GM12878 (cell line): ENCODE data around the gene LIX1. TPM values are rescaled to one million over a fixed set of nuclear protein-coding genes. Genes with fewer than 3 reads are reported as not detected.
A peak's percentile ranks its signal among the peaks of the same experiment; 100 is the strongest.

Experiments
- ATAC-seq: fragments of 200-7000 bp; cut with Tn5 transposase; 3 replicates; pipeline ENCODE4 v1.9.1; 2020; ENCODE audit warnings: mild to moderate bottlenecking, moderate library complexity
- BruUV-seq: library from RNA; stranded (reverse); fragments of 400-500 nt; replicated peaks from 2 replicates; lab custom pipeline; 2021; lab: Mats Ljungman, UMichigan
- CTCF ChIA-PET: fragments of 300-600 bp; sonication (Branson Sonifier 250); formaldehyde crosslinking; extraction: SDS; loops from one replicate; lab custom pipeline; 2021; ENCODE audit warnings: inconsistent platforms; lab: Yijun Ruan, JAX
- POLR2A ChIA-PET: fragments of 350-600 bp; formaldehyde crosslinking; extraction: SDS; loops from one replicate; lab custom pipeline; 2021; ENCODE audit warnings: inconsistent platforms; lab: Charles Lee
- RAD21 ChIA-PET: fragments of 300-600 bp; sonication (Branson Sonifier 250); formaldehyde crosslinking; loops from one replicate; lab custom pipeline; 2023; ENCODE audit warnings: antibody characterized with exemption; ENCODE audit not compliant: unreplicated experiment; lab: Charles Lee
- SMC1A ChIA-PET: fragments of 300-600 bp; sonication (Branson Sonifier 250); formaldehyde crosslinking; loops from one replicate; lab custom pipeline; 2023; ENCODE audit not compliant: unreplicated experiment, uncharacterized antibody; lab: Charles Lee
- DNase-seq: peaks from one replicate; pipeline ENCODE4 v3.0.0-alpha.2; 2011; ENCODE audit warnings: low read depth, low spot score
- FAIRE-seq: peaks from 3 replicates; lab custom pipeline; 2011; peaks lifted over from hg19 to GRCh38; lab: Jason Lieb, UNC
- H2AFZ ChIP-seq: 2 replicates; pipeline ENCODE4 v1.6.0; 2011; ENCODE audit warnings: low read depth, low read length, control low read depth; ENCODE audit not compliant: control insufficient read depth
- H3K27ac ChIP-seq: 2 replicates; pipeline ENCODE4 v1.5.1; 2011; ENCODE audit warnings: control low read depth; ENCODE audit not compliant: control insufficient read depth, insufficient read depth
- H3K27me3 ChIP-seq, 2 experiments: replicated peaks in 1 of 2; 2 replicates each; pipeline versions ENCODE4 v1.6.0 to v1.6.1; 2011; ENCODE audit warnings: low read length in 1 of 2; ENCODE audit not compliant: control insufficient read depth in 2 of 2, insufficient read depth in 2 of 2
- H3K36me3 ChIP-seq, 2 experiments: 2 replicates each; pipeline ENCODE4 v1.5.1; 2011; ENCODE audit warnings: low read length in 1 of 2; ENCODE audit not compliant: control insufficient read depth in 2 of 2, insufficient read depth in 2 of 2
- H3K4me1 ChIP-seq: 2 replicates; pipeline ENCODE4 v1.6.1; 2011; ENCODE audit warnings: mild to moderate bottlenecking, low read length, moderate library complexity, mixed read lengths; ENCODE audit not compliant: control insufficient read depth, insufficient read depth
- H3K4me2 ChIP-seq: 2 replicates; pipeline ENCODE4 v1.6.0; 2011; ENCODE audit warnings: control low read depth; ENCODE audit not compliant: control insufficient read depth, insufficient read depth
- H3K4me3 ChIP-seq: fragments of 200-600 bp; sonication (generic); 2 replicates; pipeline ENCODE4 v1.5.1; 2016
- H3K79me2 ChIP-seq: 2 replicates; pipeline ENCODE4 v1.6.0; 2011; ENCODE audit warnings: low read length; ENCODE audit not compliant: control insufficient read depth, insufficient read depth
- H3K9ac ChIP-seq: 2 replicates; pipeline ENCODE4 v1.8.0; 2011; ENCODE audit warnings: low read length, control low read depth, mixed read lengths; ENCODE audit not compliant: control insufficient read depth, insufficient read depth
- H3K9me3 ChIP-seq: replicated peaks from 3 replicates; pipeline ENCODE4 v1.5.1; 2011; ENCODE audit warnings: mild to moderate bottlenecking, low read length; ENCODE audit not compliant: control insufficient read depth, insufficient read depth
- H4K20me1 ChIP-seq: 2 replicates; pipeline ENCODE4 v1.6.0; 2011; ENCODE audit not compliant: control insufficient read depth, insufficient read depth
- CEBPZ ChIP-seq: fragments of 150-350 bp; IDR thresholded peaks from 2 replicates; pipeline ENCODE4 v1.6.1; 2016; ENCODE audit warnings: low read depth, low read length
- HSF1 ChIP-seq: fragments of 150-350 bp; IDR thresholded peaks from 2 replicates; pipeline ENCODE4 v1.6.1; 2014; ENCODE audit warnings: mild to moderate bottlenecking, low read depth, low read length
- TCF7 ChIP-seq: IDR thresholded peaks from 2 replicates; pipeline ENCODE4 v1.6.1; 2014; ENCODE audit warnings: antibody characterized with exemption, borderline replicate concordance
- ZBTB33 ChIP-seq: fragments of 450-650 bp; IDR thresholded peaks from 2 replicates; pipeline ENCODE4 v1.6.1; 2017; ENCODE audit warnings: mild to moderate bottlenecking
- WGBS: methylation state at CpG from one replicate; pipeline ENCODE4 v1.1.6; 2016; ENCODE audit warnings: low lambda C conversion rate; ENCODE audit not compliant: insufficient replicate concordance, insufficient coverage; ENCODE audit errors: missing lambda C conversion rate; 5-methylcytosine and 5-hydroxymethylcytosine counted together
- in situ Hi-C: fragments of 300-500 bp; cut with MboI; formaldehyde crosslinking; loops from 9 replicates; pipeline ENCODE4 v1.14.3; 2018; ENCODE audit warnings: mixed read lengths
- intact Hi-C: fragments of 100-400 bp; cut with micrococcal nuclease; formaldehyde crosslinking; loops from one replicate; pipeline ENCODE4 v1.14.2; 2022; ENCODE audit not compliant: unreplicated experiment
- polyA plus RNA-seq, 11 experiments: library from polyadenylated mRNA; depleted of rRNA in 4 of 11; unstranded in 6 of 11; stranded (reverse) in 5 of 11; fragments of >200 nt; fragmentation: Nextera tagmentation in 4 of 11; fragmentation: Illumina TruSeq in 1 of 11; extraction: Ambion mirVana in 4 of 11; extraction: Trizol in 1 of 11; gene quantifications; 1 replicate in 1 of 11; 2 replicates in 10 of 11; pipeline versions ENCODE4 v1.2.1 to v1.2.3, GENCODE V29; 2011 to 2016; ENCODE audit warnings: inconsistent platforms in 2 of 11, missing spikeins in 2 of 11, low read depth in 1 of 11
- total RNA-seq, 4 experiments: library from RNA; depleted of rRNA in 3 of 4; stranded (reverse); fragments of >200 nt in 3 of 4; fragmentation: Illumina TruSeq in 1 of 4; extraction: Trizol in 1 of 4; gene quantifications; 2 replicates each; pipeline versions ENCODE4 v1.2.1 to v1.2.3, GENCODE V29; 2013 to 2021

Gene LIX1
- total and polyA plus RNA-seq, 10 of the 15 experiments (the other 5 are each of a cell fraction or from before 2014, with no cell fraction given) = 0.02 to 0.07 (median 0.04) TPM; not detected in 5

GRCh38 chr5:97112230-97112629 is 30.2 kb downstream of the LIX1 start (continued):
- TF ChIP-seq HSF1 = no peak
- TF ChIP-seq, all 136 proteins: peak for 0

GRCh38 chr5:97111616-97112015 is 30.8 kb downstream of the LIX1 start:
- DNase-seq = no peak
- Histone ChIP-seq H3K79me2 (no peaks in the 10 kb centered on the region), H3K4me1 (no peaks in the 10 kb centered on the region), H3K4me3 (no peak overlapping the region), H3K4me2 (no peak overlapping the region), H3K9me3 (no peaks in the 10 kb centered on the region), H3K27ac (no peak overlapping the region), H3K9ac (no peak overlapping the region), H2AFZ (no peak overlapping the region), H4K20me1 (no peaks in the 10 kb centered on the region), H3K27me3 (no peaks in the 10 kb centered on the region), H3K36me3 (no peaks in the 10 kb centered on the region)
- TF ChIP-seq CEBPZ (no peak), ZBTB33 (no peak), TCF7 (0 out of 2 replicates have a peak, but pooled peaks have one; percentile 42)
- intact Hi-C loops = no loop called here
- ChIA-PET RAD21 (interaction anchor here (1.6 kb wide), 1 partner anchor 242 kb away, joined by 6 read pairs; no protein-coding TSS in a partner anchor), SMC1A (interaction anchor here (1.1 to 1.2 kb wide), 2 partner anchors 51 to 62 kb away, joined by 3 to 4 read pairs; no protein-coding TSS in a partner anchor), CTCF (interaction anchor here (1.0 kb wide), 2 partner anchors 18 to 31 kb away, joined by 3 read pairs; partner anchors contain the start of gene LIX1), POLR2A (no interaction called here)
- no TSS peak for BruUV-seq
- ATAC-seq = no peak
- WGBS = 33% methylated on average over 4 of the region's 4 CpGs
- FAIRE-seq = no peak
- in situ Hi-C loops = no loop called here
